DOHH2 (cell line): ENCODE results near the gene GP5.

ENCODE experiments used
- H3F3A ChIP-seq: fragments of 200-600 bp; sonication (generic), shearing (Covaris generic); 2 replicates; pipeline ENCODE4 v1.6.0; 2016; ENCODE audit warnings: antibody characterized with exemption, mild to moderate bottlenecking; ENCODE audit not compliant: control insufficient read depth, insufficient read depth
- H3K27ac ChIP-seq: fragments of 200-600 bp; sonication (generic); 2 replicates; pipeline ENCODE4 v1.5.1; 2014; ENCODE audit warnings: low read depth, mild to moderate bottlenecking, low read length, moderate library complexity
- H3K27me3 ChIP-seq: fragments of 200-600 bp; sonication (generic); 2 replicates; pipeline ENCODE4 v1.6.1; 2014; ENCODE audit warnings: mild to moderate bottlenecking, low read length, mixed read lengths; ENCODE audit not compliant: control insufficient read depth
- H3K36me3 ChIP-seq: fragments of 200-600 bp; sonication (generic); 2 replicates; pipeline ENCODE4 v1.6.1; 2014; ENCODE audit warnings: mild to moderate bottlenecking, low read length, moderate library complexity, mixed read lengths; ENCODE audit not compliant: control insufficient read depth
- H3K4me1 ChIP-seq: fragments of 200-600 bp; sonication (generic); 2 replicates; pipeline ENCODE4 v1.6.1; 2014; ENCODE audit warnings: mild to moderate bottlenecking, low read length, mixed read lengths; ENCODE audit not compliant: control insufficient read depth
- H3K4me2 ChIP-seq: fragments of 200-600 bp; sonication (generic); 2 replicates; pipeline ENCODE4 v1.6.0; 2014; ENCODE audit warnings: mild to moderate bottlenecking, low read length, moderate library complexity
- H3K4me3 ChIP-seq: fragments of 200-600 bp; sonication (generic); 2 replicates; pipeline ENCODE4 v1.5.1; 2014; ENCODE audit warnings: mild to moderate bottlenecking, low read length, mixed read lengths
- H3K79me2 ChIP-seq: fragments of 200-600 bp; sonication (generic); 2 replicates; pipeline ENCODE4 v1.6.1; 2014; ENCODE audit warnings: mild to moderate bottlenecking, low read length, mixed read lengths; ENCODE audit not compliant: control insufficient read depth
- H3K9me2 ChIP-seq: fragments of 200-600 bp; sonication (generic); replicated peaks from 2 replicates; pipeline ENCODE4 v1.6.1; 2014; ENCODE audit warnings: mild to moderate bottlenecking, low read length, mixed read lengths; ENCODE audit not compliant: control insufficient read depth
- H3K9me3 ChIP-seq: fragments of 200-600 bp; sonication (generic); 2 replicates; pipeline ENCODE4 v1.6.1; 2014; ENCODE audit warnings: antibody characterized with exemption, low read length, mixed read lengths; ENCODE audit not compliant: control insufficient read depth, insufficient read depth
- H4K20me1 ChIP-seq: fragments of 200-600 bp; sonication (generic); 2 replicates; pipeline ENCODE4 v1.6.0; 2014; ENCODE audit warnings: low read depth, mild to moderate bottlenecking, antibody characterized with exemption, low read length, moderate library complexity; ENCODE audit not compliant: control insufficient read depth, insufficient read depth
- EZH2phosphoT487 ChIP-seq: fragments of 200-600 bp; sonication (generic); IDR thresholded peaks from 2 replicates; pipeline ENCODE4 v1.6.1; 2017; ENCODE audit warnings: borderline replicate concordance, mild to moderate bottlenecking, antibody characterized with exemption, low read length, moderate library complexity, mixed read lengths
- TF ChIP-seq, protein P1 (sequence below): fragments of 200-600 bp; sonication (generic); IDR thresholded peaks from one replicate; pipeline ENCODE4 v1.5.1; 2014; ENCODE audit warnings: antibody characterized with exemption, mild to moderate bottlenecking, low read depth, low read length; ENCODE audit not compliant: poor library complexity, severe bottlenecking

GP5 gene

DNA sequence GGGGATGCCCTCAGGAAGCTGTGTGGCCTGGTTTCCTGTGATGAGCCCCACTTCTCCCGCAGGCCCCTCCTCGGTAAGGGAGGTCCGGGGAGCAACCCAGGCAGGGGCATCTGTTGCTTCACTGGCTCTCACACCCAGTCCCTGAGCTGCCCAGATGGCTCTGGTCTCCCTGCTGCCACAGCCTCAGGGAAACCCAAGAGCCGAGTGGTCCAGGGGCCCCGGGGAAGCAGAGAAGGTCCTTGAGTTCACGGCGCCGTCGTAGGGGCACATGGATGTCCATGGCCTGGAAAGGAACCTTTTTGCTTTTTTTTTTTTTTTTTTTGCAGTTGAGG is 16.2 kb downstream of the GP5 start:
- Histone ChIP-seq H3K9me2 (no peaks in the 10 kb centered on the region), H3K4me3 (no peak overlapping the region), H3K4me1 (no peaks in the 10 kb centered on the region), H3K36me3 (no peaks in the 10 kb centered on the region), H3K9me3 (no peaks in the 10 kb centered on the region), H3K4me2 (no peak overlapping the region), H3K27ac (no peak overlapping the region), H3K79me2 (no peaks in the 10 kb centered on the region), H4K20me1 (no peaks in the 10 kb centered on the region), H3F3A (no peaks in the 10 kb centered on the region), H3K27me3 (no peaks in the 10 kb centered on the region)
- TF ChIP-seq EZH2phosphoT487 = no peak
- TF ChIP-seq, protein P1, sequence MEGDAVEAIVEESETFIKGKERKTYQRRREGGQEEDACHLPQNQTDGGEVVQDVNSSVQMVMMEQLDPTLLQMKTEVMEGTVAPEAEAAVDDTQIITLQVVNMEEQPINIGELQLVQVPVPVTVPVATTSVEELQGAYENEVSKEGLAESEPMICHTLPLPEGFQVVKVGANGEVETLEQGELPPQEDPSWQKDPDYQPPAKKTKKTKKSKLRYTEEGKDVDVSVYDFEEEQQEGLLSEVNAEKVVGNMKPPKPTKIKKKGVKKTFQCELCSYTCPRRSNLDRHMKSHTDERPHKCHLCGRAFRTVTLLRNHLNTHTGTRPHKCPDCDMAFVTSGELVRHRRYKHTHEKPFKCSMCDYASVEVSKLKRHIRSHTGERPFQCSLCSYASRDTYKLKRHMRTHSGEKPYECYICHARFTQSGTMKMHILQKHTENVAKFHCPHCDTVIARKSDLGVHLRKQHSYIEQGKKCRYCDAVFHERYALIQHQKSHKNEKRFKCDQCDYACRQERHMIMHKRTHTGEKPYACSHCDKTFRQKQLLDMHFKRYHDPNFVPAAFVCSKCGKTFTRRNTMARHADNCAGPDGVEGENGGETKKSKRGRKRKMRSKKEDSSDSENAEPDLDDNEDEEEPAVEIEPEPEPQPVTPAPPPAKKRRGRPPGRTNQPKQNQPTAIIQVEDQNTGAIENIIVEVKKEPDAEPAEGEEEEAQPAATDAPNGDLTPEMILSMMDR = no peak

DNA sequence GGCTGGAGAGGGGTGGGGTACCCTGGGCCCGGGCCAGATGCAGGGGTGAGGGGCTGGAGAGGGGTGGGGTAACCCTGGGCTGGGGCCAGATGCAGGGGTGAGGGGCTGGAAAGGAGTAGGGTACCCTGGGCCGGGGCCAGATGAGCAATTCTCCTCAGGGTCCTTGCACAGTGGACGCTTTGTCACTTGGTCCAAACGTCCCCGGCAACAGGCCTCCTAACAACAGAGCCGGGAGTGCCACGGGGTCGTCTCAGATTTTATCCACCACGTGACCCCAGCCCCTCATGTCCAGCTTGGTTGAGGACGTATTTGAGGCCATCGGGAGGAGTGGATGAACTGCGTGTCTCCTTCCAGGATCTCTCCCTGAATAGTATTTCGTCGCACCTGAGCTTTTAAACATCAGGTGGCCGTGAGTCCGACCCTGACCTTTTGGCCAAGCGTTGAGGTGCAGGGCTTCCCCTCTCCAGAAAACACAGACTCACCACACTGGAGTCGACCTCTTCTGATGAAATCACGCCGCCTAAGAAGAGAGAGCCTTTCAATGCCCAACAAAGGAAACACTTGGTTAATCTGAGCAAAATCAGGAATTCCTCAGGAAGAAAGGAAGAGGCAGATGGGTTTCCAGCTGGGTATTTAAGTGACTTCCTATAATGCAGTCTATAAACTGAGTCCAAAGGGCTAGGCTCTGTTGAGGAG is 16.7 kb downstream of the GP5 start:
- Histone ChIP-seq H3K27me3 (no peaks in the 10 kb centered on the region), H3K4me3 (no peak overlapping the region), H3K4me2 (no peak overlapping the region), H3F3A (no peaks in the 10 kb centered on the region), H3K9me2 (no peaks in the 10 kb centered on the region), H3K9me3 (no peaks in the 10 kb centered on the region), H3K79me2 (no peaks in the 10 kb centered on the region), H4K20me1 (no peaks in the 10 kb centered on the region), H3K27ac (no peak overlapping the region), H3K4me1 (no peaks in the 10 kb centered on the region), H3K36me3 (no peaks in the 10 kb centered on the region)
- no peak for TF ChIP-seq EZH2phosphoT487
- TF ChIP-seq, protein P1 = no peak

DNA sequence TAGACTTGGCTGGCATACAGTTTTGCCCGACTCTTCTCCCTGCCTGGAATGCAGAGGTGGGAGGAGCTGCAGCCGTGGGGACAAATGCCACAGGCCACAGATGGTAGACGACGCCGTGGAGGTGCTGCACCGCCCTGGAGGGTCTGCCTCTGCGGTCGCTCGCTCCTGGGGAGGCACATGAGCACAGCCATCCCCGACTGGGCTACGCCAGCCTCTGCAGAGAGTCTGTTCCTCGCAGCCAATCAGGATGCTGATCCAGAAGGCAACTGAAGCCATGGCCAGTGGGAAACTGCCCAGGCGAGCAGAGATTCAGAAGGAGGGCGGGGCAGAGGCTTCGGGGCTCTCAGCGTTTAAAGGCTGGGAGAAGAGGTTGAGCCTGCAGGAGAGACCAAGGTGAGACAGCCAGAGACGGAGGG is 17.6 kb downstream of the GP5 start:
- Histone ChIP-seq H3F3A (no peaks in the 10 kb centered on the region), H3K4me1 (no peaks in the 10 kb centered on the region), H3K4me3 (no peak overlapping the region), H3K27ac (no peak overlapping the region), H3K27me3 (no peaks in the 10 kb centered on the region), H3K79me2 (no peaks in the 10 kb centered on the region), H3K9me2 (no peaks in the 10 kb centered on the region), H3K4me2 (no peak overlapping the region), H3K9me3 (no peaks in the 10 kb centered on the region), H3K36me3 (no peaks in the 10 kb centered on the region), H4K20me1 (no peaks in the 10 kb centered on the region)
- no peak for TF ChIP-seq EZH2phosphoT487
- TF ChIP-seq, protein P1 = no peak

DNA sequence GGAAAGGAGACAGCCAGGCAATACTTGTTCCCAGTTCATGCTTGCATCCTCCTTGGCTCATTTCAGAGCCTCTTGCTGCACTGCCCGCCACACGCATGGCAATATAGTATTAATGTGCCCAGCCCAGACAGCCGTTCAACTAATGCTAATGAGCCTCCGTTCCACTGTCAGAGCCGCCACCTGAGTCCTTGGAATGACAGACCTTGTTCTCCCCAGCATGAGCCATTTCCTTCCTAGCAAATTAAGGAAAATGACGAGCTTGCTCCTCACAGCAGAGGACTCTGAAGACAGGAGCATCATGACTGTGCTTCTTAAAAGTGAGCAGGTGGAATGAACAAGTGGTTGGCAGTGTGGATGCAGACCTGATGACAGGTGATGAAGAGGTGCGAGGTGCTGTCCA is 18.7 kb downstream of the GP5 start:
- no peaks in the 10 kb centered on the region for H3K9me3 ChIP-seq
- no peak overlapping the region for H3K4me2 ChIP-seq
- no peaks in the 10 kb centered on the region for H4K20me1 ChIP-seq
- H3K4me1 ChIP-seq = no peaks in the 10 kb centered on the region
- H3K4me3 ChIP-seq = no peak overlapping the region
- no peaks in the 10 kb centered on the region for H3K27me3 ChIP-seq
- no peaks in the 10 kb centered on the region for H3K9me2 ChIP-seq
- no peaks in the 10 kb centered on the region for H3K36me3 ChIP-seq
- no peak for TF ChIP-seq EZH2phosphoT487
- TF ChIP-seq, protein P1 = no peak
- no peaks in the 10 kb centered on the region for H3F3A ChIP-seq
- H3K79me2 ChIP-seq = no peaks in the 10 kb centered on the region
- no peak overlapping the region for H3K27ac ChIP-seq
